H9 (cell line): ENCODE measurements around the gene SREK1IP1. TPM values are rescaled to one million over a fixed set of nuclear protein-coding genes. Genes with fewer than 3 reads are reported as not detected.

Source experiments
- DNase-seq: peaks from one replicate; pipeline ENCODE4 v3.0.0-alpha.2; 2017
- H2AFZ ChIP-seq: one replicate; pipeline ENCODE4 v1.6.1; 2013; ENCODE audit warnings: mild to moderate bottlenecking, low read length, control low read depth, moderate library complexity
- H2AK5ac ChIP-seq: 2 replicates; pipeline ENCODE4 v1.6.1; 2013; ENCODE audit warnings: low read length, control low read depth, mixed read lengths; ENCODE audit not compliant: insufficient read length
- H2BK120ac ChIP-seq: one replicate; pipeline ENCODE4 v1.6.1; 2013; ENCODE audit warnings: low read depth, mild to moderate bottlenecking, low read length, control low read depth, inconsistent platforms; ENCODE audit not compliant: poor library complexity, severe bottlenecking
- H2BK12ac ChIP-seq: 2 replicates; pipeline ENCODE4 v1.6.1; 2013; ENCODE audit warnings: low read length, control low read depth, mixed read lengths, low read depth; ENCODE audit not compliant: insufficient read length
- H2BK15ac ChIP-seq: 2 replicates; pipeline ENCODE4 v1.6.1; 2013; ENCODE audit warnings: low read depth, low read length, control low read depth
- H2BK20ac ChIP-seq: one replicate; pipeline ENCODE4 v1.6.1; 2013; ENCODE audit warnings: low read depth, mild to moderate bottlenecking, low read length, control low read depth, inconsistent platforms; ENCODE audit not compliant: poor library complexity, severe bottlenecking
- H2BK5ac ChIP-seq: 2 replicates; pipeline ENCODE4 v1.6.1; 2013; ENCODE audit warnings: low read length, control low read depth, mixed read lengths; ENCODE audit not compliant: insufficient read length
- H3K14ac ChIP-seq: 2 replicates; pipeline ENCODE4 v1.6.1; 2013; ENCODE audit warnings: low read length, control low read depth; ENCODE audit not compliant: insufficient read depth
- H3K18ac ChIP-seq: 2 replicates; pipeline ENCODE4 v1.6.1; 2013; ENCODE audit warnings: low read depth, mild to moderate bottlenecking, mixed read lengths, low read length, control low read depth; ENCODE audit not compliant: insufficient read length
- H3K23ac ChIP-seq: 2 replicates; pipeline ENCODE4 v1.6.1; 2013; ENCODE audit warnings: low read length, control low read depth, mixed read lengths, low read depth; ENCODE audit not compliant: insufficient read length
- H3K23me2 ChIP-seq: 2 replicates; pipeline ENCODE4 v1.6.1; 2013; ENCODE audit warnings: low read depth, mild to moderate bottlenecking, mixed read lengths, low read length, control low read depth; ENCODE audit not compliant: insufficient read length, poor library complexity, severe bottlenecking
- H3K27ac ChIP-seq: 2 replicates; pipeline ENCODE4 v1.5.1; 2013; ENCODE audit warnings: low read length, control low read depth, mixed read lengths, low read depth; ENCODE audit not compliant: insufficient read length
- H3K27me3 ChIP-seq: 2 replicates; pipeline ENCODE4 v1.6.1; 2013; ENCODE audit warnings: low read length, control low read depth, inconsistent platforms; ENCODE audit not compliant: insufficient read depth
- H3K4ac ChIP-seq: 2 replicates; pipeline ENCODE4 v1.6.1; 2013; ENCODE audit warnings: low read depth, mild to moderate bottlenecking, control low read depth, inconsistent platforms, low read length, moderate library complexity
- H3K4me1 ChIP-seq: 2 replicates; pipeline ENCODE4 v1.6.1; 2013; ENCODE audit warnings: low read length, control low read depth, inconsistent platforms; ENCODE audit not compliant: insufficient read depth
- H3K4me2 ChIP-seq: 2 replicates; pipeline ENCODE4 v1.6.1; 2013; ENCODE audit warnings: low read length, control low read depth, mixed read lengths; ENCODE audit not compliant: insufficient read length, insufficient read depth
- H3K56ac ChIP-seq: 2 replicates; pipeline ENCODE4 v1.6.1; 2013; ENCODE audit warnings: low read depth, mild to moderate bottlenecking, mixed read lengths, low read length, control low read depth; ENCODE audit not compliant: insufficient read length
- H3K79me1 ChIP-seq: 2 replicates; pipeline ENCODE4 v1.6.1; 2013; ENCODE audit warnings: low read depth, mild to moderate bottlenecking, moderate library complexity, low read length, control low read depth, inconsistent platforms; ENCODE audit not compliant: insufficient read depth, poor library complexity, severe bottlenecking
- H3K79me2 ChIP-seq: 2 replicates; pipeline ENCODE4 v1.6.1; 2013; ENCODE audit warnings: low read length, control low read depth, inconsistent platforms; ENCODE audit not compliant: insufficient read depth
- H3K9ac ChIP-seq: 2 replicates; pipeline ENCODE4 v1.6.1; 2013; ENCODE audit warnings: low read length, control low read depth, mixed read lengths; ENCODE audit not compliant: insufficient read length; ENCODE audit errors: extremely low read depth
- H3K9me3 ChIP-seq: one replicate; pipeline ENCODE4 v1.6.1; 2013; ENCODE audit warnings: low read depth, low read length, inconsistent platforms; ENCODE audit not compliant: control insufficient read depth
- H3T11ph ChIP-seq: one replicate; pipeline ENCODE4 v1.6.1; 2013; ENCODE audit warnings: mild to moderate bottlenecking, low read length, control low read depth, inconsistent platforms
- H4K20me1 ChIP-seq: one replicate; pipeline ENCODE4 v1.6.1; 2013; ENCODE audit not compliant: control insufficient read depth, insufficient read length, insufficient read depth
- H4K5ac ChIP-seq: 2 replicates; pipeline ENCODE4 v1.6.1; 2013; ENCODE audit warnings: low read depth, mild to moderate bottlenecking, mixed read lengths, low read length, control low read depth; ENCODE audit not compliant: insufficient read length
- H4K8ac ChIP-seq: replicated peaks from 2 replicates; pipeline ENCODE4 v1.6.1; 2013; ENCODE audit warnings: low read length, control low read depth, mixed read lengths, low read depth; ENCODE audit not compliant: insufficient read length
- H4K91ac ChIP-seq: 2 replicates; pipeline ENCODE4 v1.6.1; 2013; ENCODE audit warnings: low read depth, mild to moderate bottlenecking, moderate library complexity, mixed read lengths, low read length, control low read depth; ENCODE audit not compliant: insufficient read length
- H3K27ac Mint-ChIP-seq, 3 experiments: 2 replicates in 2 of 3; 3 replicates in 1 of 3; pipeline ENCODE4 v1.8.0; 2020 to 2021; ENCODE audit warnings: mixed read lengths in 3 of 3, mild to moderate bottlenecking in 1 of 3, moderate library complexity in 1 of 3
- H3K27me3 Mint-ChIP-seq: 2 replicates; pipeline ENCODE4 v1.8.0; 2021; ENCODE audit warnings: low read depth, mild to moderate bottlenecking, moderate library complexity, mixed read lengths
- H3K36me3 Mint-ChIP-seq, 3 experiments: 2 replicates in 2 of 3; 3 replicates in 1 of 3; pipeline ENCODE4 v1.8.0; 2020 to 2021; ENCODE audit warnings: low read depth in 3 of 3, mixed read lengths in 3 of 3; ENCODE audit not compliant: insufficient read depth in 1 of 3
- H3K4me1 Mint-ChIP-seq, 2 experiments: 2 replicates each; pipeline ENCODE4 v1.8.0; 2020; ENCODE audit warnings: mixed read lengths in 2 of 2
- H3K4me3 Mint-ChIP-seq, 2 experiments: 2 replicates in 1 of 2; 3 replicates in 1 of 2; pipeline ENCODE4 v1.8.0; 2020 to 2021; ENCODE audit warnings: mild to moderate bottlenecking in 2 of 2, mixed read lengths in 2 of 2, moderate library complexity in 1 of 2
- H3K9me3 Mint-ChIP-seq, 2 experiments: 2 replicates in 1 of 2; 3 replicates in 1 of 2; pipeline ENCODE4 v1.8.0; 2020; ENCODE audit warnings: mild to moderate bottlenecking in 2 of 2, mixed read lengths in 2 of 2, moderate library complexity in 1 of 2
- WGBS: extraction: QIAGEN DNeasy Blood & Tissue Kit; methylation state at CpG from one replicate; pipeline ENCODE4 v1.1.7; 2013; ENCODE audit warnings: missing lambda C conversion rate, low lambda C conversion rate, mixed read lengths; ENCODE audit not compliant: insufficient read length; ENCODE audit errors: extremely low coverage; 5-methylcytosine and 5-hydroxymethylcytosine counted together
- total RNA-seq: library from RNA; stranded (reverse); gene quantifications from 2 replicates; pipeline ENCODE4 v1.2.1, GENCODE V29; 2021
- TF ChIP-seq, protein P1 (sequence below): fragments of 200-600 bp; sonication (generic); conservative IDR thresholded peaks from 3 replicates; pipeline ENCODE4 v1.8.0; 2021; ENCODE audit warnings: antibody characterized with exemption, mild to moderate bottlenecking

The SREK1IP1 gene
- total RNA-seq, 1 experiment from 2014 or later, result 28.6 TPM

DNA sequence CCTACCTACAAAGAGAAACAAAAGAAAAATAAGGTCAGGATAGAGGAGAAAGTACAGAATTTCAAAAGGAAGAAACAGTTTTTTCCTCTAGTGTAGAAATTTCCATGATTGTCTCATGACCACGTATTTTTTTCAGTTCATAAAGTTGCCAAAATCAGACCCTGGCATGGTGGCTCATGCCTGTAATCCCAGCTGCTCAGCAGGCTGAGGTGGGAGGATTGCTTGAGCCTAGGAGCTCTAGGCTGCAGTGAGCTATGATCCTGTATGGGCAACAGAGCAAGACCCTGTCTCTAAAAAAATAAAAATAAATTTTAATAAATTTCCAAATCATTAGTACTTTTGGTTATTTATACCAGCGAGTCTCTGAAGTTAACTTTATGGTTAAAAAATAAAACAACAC is 38.0 kb upstream of the SREK1IP1 start:
- H3K79me2 ChIP-seq, result no peaks in the 10 kb centered on the region
- H4K5ac ChIP-seq, result no peak overlapping the region
- TF ChIP-seq, protein P1, sequence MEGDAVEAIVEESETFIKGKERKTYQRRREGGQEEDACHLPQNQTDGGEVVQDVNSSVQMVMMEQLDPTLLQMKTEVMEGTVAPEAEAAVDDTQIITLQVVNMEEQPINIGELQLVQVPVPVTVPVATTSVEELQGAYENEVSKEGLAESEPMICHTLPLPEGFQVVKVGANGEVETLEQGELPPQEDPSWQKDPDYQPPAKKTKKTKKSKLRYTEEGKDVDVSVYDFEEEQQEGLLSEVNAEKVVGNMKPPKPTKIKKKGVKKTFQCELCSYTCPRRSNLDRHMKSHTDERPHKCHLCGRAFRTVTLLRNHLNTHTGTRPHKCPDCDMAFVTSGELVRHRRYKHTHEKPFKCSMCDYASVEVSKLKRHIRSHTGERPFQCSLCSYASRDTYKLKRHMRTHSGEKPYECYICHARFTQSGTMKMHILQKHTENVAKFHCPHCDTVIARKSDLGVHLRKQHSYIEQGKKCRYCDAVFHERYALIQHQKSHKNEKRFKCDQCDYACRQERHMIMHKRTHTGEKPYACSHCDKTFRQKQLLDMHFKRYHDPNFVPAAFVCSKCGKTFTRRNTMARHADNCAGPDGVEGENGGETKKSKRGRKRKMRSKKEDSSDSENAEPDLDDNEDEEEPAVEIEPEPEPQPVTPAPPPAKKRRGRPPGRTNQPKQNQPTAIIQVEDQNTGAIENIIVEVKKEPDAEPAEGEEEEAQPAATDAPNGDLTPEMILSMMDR, result no peak
- H4K8ac ChIP-seq, result no peak overlapping the region
- H2BK120ac ChIP-seq, result no peak overlapping the region
- H3K4me2 ChIP-seq, result no peak overlapping the region
- H3K4me1 ChIP-seq, result no peaks in the 10 kb centered on the region
- H2AFZ ChIP-seq, result no peak overlapping the region
- H2BK15ac ChIP-seq, result no peak overlapping the region
- H3T11ph ChIP-seq, result no peak overlapping the region
- H3K27ac ChIP-seq, result no peak overlapping the region
- H3K36me3 Mint-ChIP-seq, result 0 out of 7 replicates have a peak, but pooled peaks cover 0 to 2% (median 0%) of the 10 kb centered on the region in 3 experiments
- H3K23me2 ChIP-seq, result no peaks in the 10 kb centered on the region
- no peak for DNase-seq
- no peak overlapping the region for H3K27ac Mint-ChIP-seq
- no peak overlapping the region for H3K14ac ChIP-seq
- no peaks in the 10 kb centered on the region for H3K27me3 ChIP-seq
- no peaks in the 10 kb centered on the region for H3K27me3 Mint-ChIP-seq
- no peak overlapping the region for H3K56ac ChIP-seq
- H2BK5ac ChIP-seq, result no peak overlapping the region
- WGBS, result no CpG with 5 or more reads among the region's 2 CpGs
- H2BK20ac ChIP-seq, result no peak overlapping the region
- no peak overlapping the region for H4K91ac ChIP-seq
- no peak overlapping the region for H3K4ac ChIP-seq
- no peak overlapping the region for H2AK5ac ChIP-seq
- H2BK12ac ChIP-seq, result no peak overlapping the region
- H3K4me1 Mint-ChIP-seq, result no peaks in the 10 kb centered on the region
- H3K9me3 ChIP-seq, result no peaks in the 10 kb centered on the region
- H3K4me3 Mint-ChIP-seq, result no peak overlapping the region
- H3K9me3 Mint-ChIP-seq, result no peaks in the 10 kb centered on the region
- no peaks in the 10 kb centered on the region for H4K20me1 ChIP-seq
- no peaks in the 10 kb centered on the region for H3K79me1 ChIP-seq
- no peak overlapping the region for H3K9ac ChIP-seq
- H3K23ac ChIP-seq, result no peak overlapping the region
- H3K18ac ChIP-seq, result no peak overlapping the region
